ENCODE measurements around the gene PPIF. TPM values are rescaled to one million over a fixed set of nuclear protein-coding genes. Genes with fewer than 3 reads are reported as not detected.

The PPIF gene
- total and polyA plus RNA-seq, 2 experiments from 2014 or later: 86.6 to 143 TPM

- H3K27me3 ChIP-seq: no peaks in the 10 kb centered on the region
- H3K9me3 ChIP-seq (ENCODE audit: low read depth): no peaks in the 10 kb centered on the region
- no peak overlapping the region for H3K4me3 ChIP-seq
- H3K4me1 ChIP-seq (ENCODE audit: low read depth): no peaks in the 10 kb centered on the region
- no peaks in the 10 kb centered on the region for H3K36me3 ChIP-seq
- no peak for DNase-seq (ENCODE audit: low read depth in 1 of 2, low spot score in 1 of 2)
- TF ChIP-seq CTCF (IDR thresholded peaks at IDR 0.05; ENCODE audit: low read depth, low read length): no peak
- H3K27ac ChIP-seq: no peak overlapping the region
These were observed 20.7 kb upstream of the PPIF start for GRCh38 chr10:79326361-79327089.

DNA sequence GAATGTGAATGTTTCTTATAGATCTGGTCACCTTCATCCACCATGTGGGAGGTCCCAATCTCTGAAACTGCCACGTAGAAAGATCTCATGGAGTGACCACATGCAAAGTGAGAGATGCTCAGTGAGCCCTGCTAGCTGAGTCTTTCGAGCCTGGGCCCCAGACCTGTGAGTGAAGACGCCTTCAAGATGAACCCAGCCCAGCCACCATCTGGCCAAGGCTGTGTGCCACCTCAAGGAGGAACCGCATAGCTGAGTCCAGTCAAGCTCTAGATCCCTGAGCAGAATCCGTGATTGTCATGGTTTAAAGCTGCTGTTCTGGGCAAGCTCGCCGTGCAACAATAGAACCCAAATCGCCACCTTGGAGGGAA lies 20.2 kb upstream of the PPIF start:
- H3K4me3 ChIP-seq: no peak overlapping the region
- DNase-seq (ENCODE audit: low read depth in 1 of 2, low spot score in 1 of 2): no peak
- no peaks in the 10 kb centered on the region for H3K36me3 ChIP-seq
- no peak overlapping the region for H3K27ac ChIP-seq
- H3K9me3 ChIP-seq (ENCODE audit: low read depth): no peaks in the 10 kb centered on the region
- no peaks in the 10 kb centered on the region for H3K27me3 ChIP-seq
- no peaks in the 10 kb centered on the region for H3K4me1 ChIP-seq (ENCODE audit: low read depth)
- TF ChIP-seq CTCF (IDR thresholded peaks at IDR 0.05; ENCODE audit: low read depth, low read length): no peak

DNA sequence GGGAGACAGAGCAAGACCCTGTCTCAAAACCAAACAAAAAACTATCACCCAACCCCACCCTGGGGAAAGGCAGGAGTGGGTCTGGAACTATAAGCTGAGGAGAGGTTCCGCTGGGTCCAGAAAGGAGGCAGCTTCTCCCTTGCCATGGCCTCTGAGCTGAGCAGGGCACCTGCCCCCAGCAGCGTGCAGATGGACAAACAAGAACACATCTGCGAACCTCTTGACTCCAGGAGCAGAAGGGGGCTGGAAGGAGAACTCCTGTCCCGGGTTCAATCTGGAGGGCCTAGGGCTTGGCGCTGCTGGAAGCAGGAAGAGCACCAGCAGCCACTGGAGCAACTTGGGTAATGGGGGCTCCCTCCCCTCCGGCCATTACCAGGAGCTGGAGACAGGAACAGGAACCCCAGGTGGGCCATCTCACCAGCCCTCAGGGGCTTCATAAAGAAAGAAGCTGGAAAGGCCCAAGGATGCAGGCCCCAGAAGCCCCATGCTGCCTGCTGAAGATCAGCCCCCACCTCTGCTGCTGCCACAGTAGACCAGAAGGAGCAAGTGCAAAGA lies 19.0 kb upstream of the PPIF start:
- no peaks in the 10 kb centered on the region for H3K4me1 ChIP-seq (ENCODE audit: low read depth)
- H3K27ac ChIP-seq: no peak overlapping the region
- DNase-seq (ENCODE audit: low read depth in 1 of 2, low spot score in 1 of 2): no peak
- TF ChIP-seq CTCF (IDR thresholded peaks at IDR 0.05; ENCODE audit: low read depth, low read length): no peak
- H3K4me3 ChIP-seq: no peak overlapping the region
- no peaks in the 10 kb centered on the region for H3K27me3 ChIP-seq
- H3K36me3 ChIP-seq: no peaks in the 10 kb centered on the region
- no peaks in the 10 kb centered on the region for H3K9me3 ChIP-seq (ENCODE audit: low read depth)

DNA sequence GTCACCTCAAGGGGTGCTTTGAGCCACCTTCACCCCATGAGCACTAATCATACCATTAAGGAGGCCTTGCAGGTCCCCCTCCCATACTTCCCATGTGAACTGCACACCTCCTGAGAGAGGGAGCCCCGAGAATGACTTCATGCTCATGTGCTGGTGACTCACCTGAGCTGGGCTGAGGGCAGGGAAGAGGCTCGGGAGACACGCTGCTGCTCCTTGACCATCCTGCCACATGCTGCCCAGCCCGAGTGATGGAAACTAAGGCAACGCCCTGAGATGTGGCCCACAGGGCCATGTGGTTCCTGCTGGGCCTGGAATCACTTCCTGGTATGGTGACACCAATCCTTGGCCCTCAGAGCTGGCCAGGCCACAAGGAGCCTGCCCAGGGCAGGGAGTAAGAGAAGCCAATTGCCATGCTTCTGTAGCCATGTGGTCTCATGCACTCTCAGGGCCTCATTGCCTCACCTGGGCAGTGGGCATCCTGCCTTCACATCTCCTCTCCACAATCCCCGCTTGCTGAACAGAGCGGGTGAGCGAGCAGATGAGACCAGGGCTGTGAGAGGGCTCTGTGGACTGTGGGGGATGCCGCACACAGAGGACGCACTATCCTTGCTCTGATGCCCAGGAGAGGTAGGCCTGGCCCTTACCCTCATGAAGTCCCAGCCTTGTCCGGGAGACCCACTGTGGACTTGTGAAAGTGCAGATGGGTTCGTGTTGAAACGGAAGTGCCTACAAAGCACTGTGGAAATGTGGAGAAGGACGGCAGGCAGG lies 18.3 kb upstream of the PPIF start:
- no peaks in the 10 kb centered on the region for H3K9me3 ChIP-seq (ENCODE audit: low read depth)
- no peaks in the 10 kb centered on the region for H3K27me3 ChIP-seq
- no peak overlapping the region for H3K27ac ChIP-seq
- TF ChIP-seq CTCF (IDR thresholded peaks at IDR 0.05; ENCODE audit: low read depth, low read length): no peak
- DNase-seq (ENCODE audit: low read depth in 1 of 2, low spot score in 1 of 2): no peak
- H3K36me3 ChIP-seq: no peaks in the 10 kb centered on the region
- H3K4me1 ChIP-seq (ENCODE audit: low read depth): no peaks in the 10 kb centered on the region
- no peak overlapping the region for H3K4me3 ChIP-seq

- Histone ChIP-seq H3K4me3 (no peak overlapping the region), H3K27ac (no peak overlapping the region), H3K27me3 (no peaks in the 10 kb centered on the region), H3K36me3 (no peaks in the 10 kb centered on the region), H3K9me3 (ENCODE audit: low read depth) (no peaks in the 10 kb centered on the region), H3K4me1 (ENCODE audit: low read depth) (no peaks in the 10 kb centered on the region)
- DNase-seq (ENCODE audit: low read depth in 1 of 2, low spot score in 1 of 2): no peak
- TF ChIP-seq CTCF (IDR thresholded peaks at IDR 0.05; ENCODE audit: low read depth, low read length): no peak
These were observed 17.7 kb upstream of the PPIF start for GRCh38 chr10:79329529-79329928.

Data from cardiac muscle cell (in vitro differentiated cells and primary cell).